Mesangial cell (primary cell): Measurements from ENCODE around the gene COG2. TPM values are rescaled to one million over a fixed set of nuclear protein-coding genes. Genes with fewer than 3 reads are reported as not detected.

ENCODE experiments used
- total RNA-seq: library from RNA; depleted of rRNA; stranded (reverse); fragments of >200 nt; gene quantifications from 2 replicates; pipeline ENCODE4 v1.2.3, GENCODE V29; 2015

The COG2 gene, protein sequence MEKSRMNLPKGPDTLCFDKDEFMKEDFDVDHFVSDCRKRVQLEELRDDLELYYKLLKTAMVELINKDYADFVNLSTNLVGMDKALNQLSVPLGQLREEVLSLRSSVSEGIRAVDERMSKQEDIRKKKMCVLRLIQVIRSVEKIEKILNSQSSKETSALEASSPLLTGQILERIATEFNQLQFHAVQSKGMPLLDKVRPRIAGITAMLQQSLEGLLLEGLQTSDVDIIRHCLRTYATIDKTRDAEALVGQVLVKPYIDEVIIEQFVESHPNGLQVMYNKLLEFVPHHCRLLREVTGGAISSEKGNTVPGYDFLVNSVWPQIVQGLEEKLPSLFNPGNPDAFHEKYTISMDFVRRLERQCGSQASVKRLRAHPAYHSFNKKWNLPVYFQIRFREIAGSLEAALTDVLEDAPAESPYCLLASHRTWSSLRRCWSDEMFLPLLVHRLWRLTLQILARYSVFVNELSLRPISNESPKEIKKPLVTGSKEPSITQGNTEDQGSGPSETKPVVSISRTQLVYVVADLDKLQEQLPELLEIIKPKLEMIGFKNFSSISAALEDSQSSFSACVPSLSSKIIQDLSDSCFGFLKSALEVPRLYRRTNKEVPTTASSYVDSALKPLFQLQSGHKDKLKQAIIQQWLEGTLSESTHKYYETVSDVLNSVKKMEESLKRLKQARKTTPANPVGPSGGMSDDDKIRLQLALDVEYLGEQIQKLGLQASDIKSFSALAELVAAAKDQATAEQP
- 15.2 and 17.2 TPM in 2 replicates for total RNA-seq

DNA sequence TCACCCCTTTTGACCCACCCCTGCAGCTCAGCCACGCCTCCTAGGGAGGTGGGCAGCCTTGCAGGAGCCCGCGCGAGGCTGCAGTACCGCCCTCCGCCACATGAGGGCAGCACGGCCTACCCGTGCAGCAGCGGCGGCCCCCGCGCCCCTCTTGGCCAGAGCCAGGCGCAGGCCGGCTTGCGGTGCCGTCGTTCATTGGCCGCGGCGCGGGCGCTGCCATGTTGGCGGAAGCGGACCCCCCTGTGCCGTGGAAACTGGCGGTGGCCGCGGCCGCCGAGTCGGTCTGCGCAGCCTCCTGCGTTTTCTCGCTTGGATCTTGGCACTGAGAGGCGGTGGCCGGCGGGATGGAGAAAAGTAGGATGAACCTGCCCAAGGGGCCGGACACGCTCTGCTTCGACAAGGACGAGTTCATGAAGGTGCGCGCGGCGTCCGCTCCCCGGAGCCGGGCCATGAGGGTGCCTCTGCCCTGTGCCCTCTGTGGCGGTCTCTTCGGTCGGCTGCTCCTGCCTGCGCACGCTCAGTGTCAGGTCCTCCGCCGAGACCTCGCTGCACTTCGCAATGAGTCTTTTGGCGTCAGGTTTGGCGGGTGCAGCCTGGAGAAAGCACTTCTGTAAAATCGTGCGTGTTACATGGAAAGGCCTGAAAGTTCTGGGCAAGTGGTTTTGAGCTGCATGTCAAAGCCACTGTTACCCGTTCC, at the start of gene COG2:
Gene COG2 (plus strand): TSS at position 219 of the 697 bp plus-strand sequence. CDS start 126 bp downstream, at position 345.

DNA sequence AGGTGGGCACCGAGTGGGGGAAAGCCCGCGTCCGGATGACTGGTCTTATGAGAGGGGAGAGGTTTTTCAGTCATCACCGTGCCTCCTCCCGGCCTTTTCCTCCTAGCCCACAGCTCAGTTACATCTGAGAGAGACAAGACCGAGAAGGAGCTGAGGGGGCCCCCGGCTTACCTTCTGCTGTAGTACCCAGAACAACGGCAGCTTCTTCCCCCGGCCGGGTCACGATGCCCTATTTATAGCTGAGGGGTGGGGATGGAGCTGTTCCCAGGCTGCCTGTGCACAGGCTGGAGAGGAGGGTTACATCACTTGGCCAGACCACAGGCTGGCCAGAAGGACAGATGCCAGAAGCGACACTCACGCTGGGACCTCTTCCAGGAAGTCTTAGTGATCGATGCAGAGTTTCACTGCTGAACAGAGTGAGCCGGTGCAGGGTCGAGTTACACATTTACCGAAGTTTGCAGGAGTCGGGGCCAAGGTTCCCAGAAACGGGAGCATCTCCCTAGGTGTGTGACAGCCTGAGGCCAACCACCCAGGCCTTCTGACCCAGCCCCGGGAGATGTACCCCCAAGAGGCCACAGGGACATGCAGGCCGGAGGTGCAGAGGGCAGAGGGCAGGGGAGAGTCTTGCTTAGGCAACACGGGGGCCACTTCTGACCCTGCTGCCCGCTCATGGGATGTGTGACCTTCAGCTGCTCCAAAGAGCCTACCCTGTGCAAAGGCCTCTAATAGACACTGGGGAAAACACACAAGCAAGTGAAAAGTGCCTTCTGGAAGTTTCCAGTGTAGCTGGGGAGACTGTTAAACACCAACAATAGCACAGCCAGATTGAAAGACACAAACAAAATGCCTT, 71.9 kb downstream of the COG2 start, which contains the start of gene AGT:
Gene AGT (minus strand): TSS at position 208 of the 850 bp plus-strand sequence. CDS start 3,299 bp downstream, outside the sequence.

Other genes with a start within 250 kb of the COG2 start
- gene PGBD5, start 216.1 kb upstream of the COG2 start, total RNA-seq, result 1.3 and 1.6 TPM in 2 replicates
- gene AGT, start 71.6 kb downstream of the COG2 start, total RNA-seq, result 0.16 and 0.89 TPM in 2 replicates
- 0.13 TPM in 1 of 2 replicates, not detected in the other for gene CAPN9, start 104.9 kb downstream of the COG2 start, total RNA-seq
- gene C1orf198, start 226.0 kb downstream of the COG2 start, total RNA-seq, result 47.4 and 101 TPM in 2 replicates